ENCODE data around the gene HTT. TPM values are rescaled to one million over a fixed set of nuclear protein-coding genes. Genes with fewer than 3 reads are reported as not detected.

The HTT gene
- total RNA-seq, 6 experiments from 2014 or later = 38.1 to 52.0 (median 47.8) TPM

DNA sequence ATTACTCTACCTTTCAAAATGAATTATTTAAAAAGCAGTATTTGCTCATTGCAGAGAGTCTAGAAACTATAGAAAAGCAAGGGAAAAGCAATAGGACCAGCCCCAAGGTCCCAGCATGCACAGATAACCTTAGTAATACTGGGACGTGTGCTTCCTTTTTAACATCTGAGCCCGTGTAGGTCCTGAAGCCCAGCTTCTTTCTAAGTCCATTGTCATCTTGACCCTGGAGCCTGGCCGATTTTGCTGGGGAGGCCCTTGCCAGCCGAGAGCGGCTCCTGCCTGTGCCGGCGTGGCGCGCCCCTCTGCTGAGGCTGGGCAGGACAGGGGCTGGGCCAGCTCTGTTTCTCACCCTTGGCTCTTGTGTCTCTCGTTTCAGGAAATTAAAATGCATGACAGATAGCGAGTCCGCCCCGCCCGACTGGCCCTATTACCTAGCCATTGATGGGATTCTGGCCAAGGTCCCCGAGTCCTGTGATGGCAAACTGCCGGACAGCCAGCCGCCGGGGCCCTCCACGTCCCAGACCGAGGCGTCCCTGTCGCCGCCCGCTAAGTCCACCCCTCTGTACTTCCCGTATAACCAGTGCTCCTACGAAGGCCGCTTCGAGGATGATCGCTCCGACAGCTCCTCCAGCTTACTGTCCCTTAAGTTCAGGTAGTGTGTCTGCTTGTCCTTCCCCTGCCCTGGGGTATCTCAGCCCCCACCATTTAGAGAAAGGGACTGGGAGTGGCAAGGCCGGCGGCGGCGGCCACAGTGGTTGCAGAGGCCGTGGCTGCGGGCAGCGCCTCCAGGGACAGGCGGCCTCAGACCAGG lies 178.6 kb downstream of the HTT start:
- Mint-ChIP-seq H3K4me1 (ENCODE audit: low read depth) (no peaks in the 10 kb centered on the region; the same call in 1 of the 2 replicates), H3K4me3 (no peak overlapping the region), H3K36me3 (ENCODE audit: low read depth) (no peaks in the 10 kb centered on the region), H3K9me3 (no peaks in the 10 kb centered on the region), H3K27me3 (ENCODE audit: insufficient read depth) (peaks cover 1% of the 10 kb centered on the region; the same call in 1 of the 2 replicates), H3K27ac (no peak overlapping the region)
- TF ChIP-seq, protein P1, sequence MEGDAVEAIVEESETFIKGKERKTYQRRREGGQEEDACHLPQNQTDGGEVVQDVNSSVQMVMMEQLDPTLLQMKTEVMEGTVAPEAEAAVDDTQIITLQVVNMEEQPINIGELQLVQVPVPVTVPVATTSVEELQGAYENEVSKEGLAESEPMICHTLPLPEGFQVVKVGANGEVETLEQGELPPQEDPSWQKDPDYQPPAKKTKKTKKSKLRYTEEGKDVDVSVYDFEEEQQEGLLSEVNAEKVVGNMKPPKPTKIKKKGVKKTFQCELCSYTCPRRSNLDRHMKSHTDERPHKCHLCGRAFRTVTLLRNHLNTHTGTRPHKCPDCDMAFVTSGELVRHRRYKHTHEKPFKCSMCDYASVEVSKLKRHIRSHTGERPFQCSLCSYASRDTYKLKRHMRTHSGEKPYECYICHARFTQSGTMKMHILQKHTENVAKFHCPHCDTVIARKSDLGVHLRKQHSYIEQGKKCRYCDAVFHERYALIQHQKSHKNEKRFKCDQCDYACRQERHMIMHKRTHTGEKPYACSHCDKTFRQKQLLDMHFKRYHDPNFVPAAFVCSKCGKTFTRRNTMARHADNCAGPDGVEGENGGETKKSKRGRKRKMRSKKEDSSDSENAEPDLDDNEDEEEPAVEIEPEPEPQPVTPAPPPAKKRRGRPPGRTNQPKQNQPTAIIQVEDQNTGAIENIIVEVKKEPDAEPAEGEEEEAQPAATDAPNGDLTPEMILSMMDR (IDR thresholded peaks at IDR 0.05) = no peak
- no peak for DNase-seq

DNA sequence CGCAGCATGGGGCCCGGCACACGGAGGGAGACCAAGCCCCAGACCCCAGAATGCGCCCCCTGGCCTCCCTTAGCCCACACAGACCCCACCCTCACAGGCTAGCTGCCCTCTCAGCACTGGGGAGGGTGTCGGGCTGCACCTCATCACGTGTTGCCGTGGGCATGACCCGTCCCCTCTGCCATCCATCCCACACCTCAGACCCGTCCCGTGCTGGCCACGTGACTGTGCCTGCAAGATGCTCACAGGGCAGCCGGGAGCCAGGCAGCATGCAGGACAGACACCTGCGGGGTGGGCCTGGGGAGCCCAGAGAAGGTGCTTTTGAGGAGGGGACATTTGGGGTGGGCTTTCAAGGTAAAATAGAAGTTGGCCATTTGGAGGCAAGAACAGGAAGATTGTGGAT lies 179.3 kb downstream of the HTT start:
- Mint-ChIP-seq H3K27ac (no peak overlapping the region), H3K4me3 (no peak overlapping the region), H3K27me3 (ENCODE audit: insufficient read depth) (peaks cover 1% of the 10 kb centered on the region), H3K4me1 (ENCODE audit: low read depth) (no peaks in the 10 kb centered on the region; the same call in 1 of the 2 replicates), H3K36me3 (ENCODE audit: low read depth) (no peaks in the 10 kb centered on the region), H3K9me3 (no peaks in the 10 kb centered on the region)
- TF ChIP-seq, protein P1 (IDR thresholded peaks at IDR 0.05) = no peak
- no peak for DNase-seq

DNA sequence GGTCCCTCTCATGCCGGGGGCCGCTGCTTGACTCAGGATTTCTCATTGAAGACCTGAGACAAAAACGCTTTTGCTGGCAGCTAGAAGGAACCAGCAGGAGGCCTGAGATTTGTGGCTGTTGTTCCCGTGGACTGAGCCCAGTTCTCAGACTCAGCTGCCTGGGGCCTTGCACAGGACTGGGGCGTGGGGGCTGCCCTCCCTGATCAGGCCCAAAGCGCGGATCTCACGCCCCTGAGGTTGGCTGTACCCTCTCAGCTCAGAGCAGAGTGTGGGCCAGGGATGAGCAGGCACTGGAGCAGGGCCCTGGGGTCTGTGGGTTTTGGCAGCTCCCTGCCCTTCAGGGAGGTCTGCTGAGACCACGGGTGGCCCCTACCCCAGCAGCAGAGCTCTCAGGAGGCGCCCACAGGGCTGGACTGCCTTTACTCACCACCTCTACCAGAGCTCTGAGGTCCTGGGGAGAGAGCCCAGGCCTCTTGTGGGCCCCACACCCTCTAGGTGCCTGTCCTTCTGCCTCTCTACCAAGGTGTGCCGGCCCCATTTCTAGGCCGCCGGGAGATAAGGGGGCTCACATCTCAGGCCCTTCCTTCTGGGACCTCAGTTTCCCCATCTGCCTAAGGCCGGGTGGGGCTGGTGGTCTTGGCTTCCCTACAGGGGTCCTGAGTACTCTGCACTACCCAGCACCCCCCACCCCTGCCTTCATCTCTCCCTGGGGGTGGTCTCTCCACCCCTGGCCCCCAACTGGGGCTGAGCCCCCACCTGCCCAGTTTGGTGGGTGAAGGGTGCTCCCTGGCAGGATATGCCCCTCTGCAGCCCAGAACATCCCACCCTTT lies 180.0 kb downstream of the HTT start:
- Mint-ChIP-seq H3K4me3 (no peak overlapping the region), H3K36me3 (ENCODE audit: low read depth) (no peaks in the 10 kb centered on the region), H3K27me3 (ENCODE audit: insufficient read depth) (peaks cover 1% of the 10 kb centered on the region), H3K27ac (no peak overlapping the region), H3K4me1 (ENCODE audit: low read depth) (no peaks in the 10 kb centered on the region; the same call in 1 of the 2 replicates), H3K9me3 (no peaks in the 10 kb centered on the region)
- no peak for DNase-seq
- TF ChIP-seq, protein P1 (IDR thresholded peaks at IDR 0.05) = no peak

DNA sequence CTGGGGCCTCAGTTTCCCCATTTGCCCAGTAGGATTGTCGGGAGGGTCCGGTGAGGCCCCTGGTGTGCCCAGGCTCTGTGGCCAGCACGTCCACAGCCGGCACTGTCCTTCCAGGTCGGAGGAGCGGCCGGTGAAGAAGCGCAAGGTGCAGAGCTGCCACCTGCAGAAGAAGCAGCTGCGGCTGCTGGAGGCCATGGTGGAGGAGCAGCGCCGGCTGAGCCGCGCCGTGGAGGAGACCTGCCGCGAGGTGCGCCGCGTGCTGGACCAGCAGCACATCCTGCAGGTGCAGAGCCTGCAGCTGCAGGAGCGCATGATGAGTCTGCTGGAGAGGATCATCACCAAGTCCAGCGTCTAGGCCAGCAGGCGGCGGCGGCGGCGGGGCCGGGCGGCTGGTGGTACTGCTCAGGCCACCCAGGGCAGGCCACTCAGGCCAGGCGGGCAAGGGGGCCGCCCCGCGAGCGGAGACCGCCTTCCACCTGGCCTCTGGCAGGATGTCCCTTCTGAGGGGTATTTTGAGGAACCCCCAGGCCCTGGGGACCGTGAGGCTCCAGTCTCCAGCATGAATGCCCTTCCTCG lies 181.2 kb downstream of the HTT start:
- TF ChIP-seq, protein P1 (IDR thresholded peaks at IDR 0.05) = no peak
- Mint-ChIP-seq H3K27me3 (ENCODE audit: insufficient read depth) (peaks cover 1% of the 10 kb centered on the region), H3K4me3 (no peak overlapping the region), H3K9me3 (no peaks in the 10 kb centered on the region), H3K27ac (no peak overlapping the region), H3K36me3 (ENCODE audit: low read depth) (no peaks in the 10 kb centered on the region), H3K4me1 (ENCODE audit: low read depth) (no peaks in the 10 kb centered on the region; the same call in 1 of the 2 replicates)
- DNase-seq = no peak

DNA sequence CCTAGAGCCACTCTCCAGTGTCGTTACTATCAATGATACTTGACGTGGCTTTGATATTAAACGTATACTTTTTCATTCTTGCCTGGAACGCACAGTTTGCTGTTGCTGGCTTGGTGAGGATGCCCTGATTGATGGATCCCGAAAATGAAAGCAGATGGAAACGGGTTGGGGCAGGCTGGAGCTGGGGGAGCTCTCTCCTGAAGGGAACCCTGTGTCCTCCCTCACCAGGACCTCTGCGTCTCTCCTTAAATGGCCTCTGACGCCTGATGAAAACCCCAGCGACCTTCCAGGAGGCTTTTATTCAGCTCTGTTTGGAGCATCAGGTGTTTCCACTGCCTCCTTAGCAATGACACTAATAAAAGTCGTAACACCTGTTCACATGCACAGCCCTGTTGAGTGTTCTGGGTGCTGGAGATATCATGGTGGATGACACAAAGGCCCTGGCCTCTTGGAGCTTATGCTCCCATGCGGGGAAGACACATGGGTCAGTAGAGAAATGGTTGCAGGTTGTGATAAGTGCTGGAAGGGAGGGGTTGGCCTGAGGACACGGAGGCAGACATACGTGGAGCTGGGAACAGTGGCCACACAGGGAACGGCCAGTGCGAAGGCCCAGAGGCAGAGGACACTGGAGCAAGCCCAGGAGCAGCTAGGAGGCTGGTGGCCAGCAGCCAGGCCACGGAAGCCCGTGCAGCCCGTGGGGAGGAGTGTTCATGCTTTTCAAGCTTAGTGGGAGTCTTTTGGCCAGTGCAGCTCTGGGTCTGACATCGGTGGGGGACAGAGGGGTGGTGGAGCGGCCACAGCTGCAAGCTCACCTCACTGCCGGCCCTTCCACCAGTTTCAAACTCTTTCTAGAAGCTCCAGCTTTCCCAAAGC lies 182.0 kb downstream of the HTT start:
- TF ChIP-seq, protein P1 (IDR thresholded peaks at IDR 0.05) = no peak
- H3K36me3 Mint-ChIP-seq (ENCODE audit: low read depth) = no peaks in the 10 kb centered on the region
- no peak overlapping the region for H3K4me3 Mint-ChIP-seq
- H3K4me1 Mint-ChIP-seq (ENCODE audit: low read depth) = no peaks in the 10 kb centered on the region; the same call in 1 of the 2 replicates
- peaks cover 1% of the 10 kb centered on the region for H3K27me3 Mint-ChIP-seq (ENCODE audit: insufficient read depth)
- no peaks in the 10 kb centered on the region for H3K9me3 Mint-ChIP-seq
- DNase-seq = no peak
- H3K27ac Mint-ChIP-seq = no peak overlapping the region
